HEK293 (cell line): Measurements from ENCODE around the gene FRMD4B.
A peak's percentile ranks its signal among the peaks of the same experiment; 100 is the strongest.

Source experiments
- CTCF ChIA-PET: fragments of 350-600 bp; formaldehyde crosslinking; extraction: SDS; loops from one replicate; lab custom pipeline; 2021; ENCODE audit warnings: antibody characterized with exemption; lab: Yijun Ruan, JAX
- POLR2A ChIA-PET: fragments of 300-600 bp; formaldehyde crosslinking; extraction: SDS; loops from one replicate; lab custom pipeline; 2020; ENCODE audit warnings: antibody characterized with exemption, inconsistent platforms; lab: Yijun Ruan, JAX
- H3K27ac ChIP-seq: fragments of 200-500 bp; sonication (Bioruptor generic); 2 replicates; pipeline ENCODE4 v1.5.1; 2014; ENCODE audit warnings: low read depth, low read length, control low read depth, inconsistent platforms; ENCODE audit errors: extremely low read depth
- H3K36me3 ChIP-seq, 2 experiments: fragments of 200-500 bp in 1 of 2; sonication (Bioruptor generic) in 1 of 2; 1 replicate in 1 of 2; 2 replicates in 1 of 2; pipeline ENCODE4 v1.5.1; 2014 to 2017; ENCODE audit warnings: inconsistent platforms in 2 of 2, low read length in 2 of 2; ENCODE audit not compliant: control insufficient read depth in 2 of 2, insufficient read depth in 1 of 2
- H3K4me1 ChIP-seq: fragments of 200-500 bp; sonication (Bioruptor generic); 2 replicates; pipeline ENCODE4 v1.5.1; 2014; ENCODE audit warnings: mild to moderate bottlenecking, low read length, inconsistent platforms; ENCODE audit not compliant: control insufficient read depth, insufficient read depth
- H3K4me3 ChIP-seq: 2 replicates; pipeline ENCODE4 v1.5.1; 2011; ENCODE audit warnings: low read depth, mild to moderate bottlenecking, control low read depth, low read length, moderate library complexity
- H3K9me3 ChIP-seq: fragments of 200-500 bp; sonication (Bioruptor generic); 2 replicates; pipeline ENCODE4 v1.5.1; 2014; ENCODE audit warnings: low read depth, low read length, inconsistent platforms; ENCODE audit not compliant: control insufficient read depth, insufficient read depth
- HOXA7 ChIP-seq: sonication (generic); formaldehyde crosslinking; IDR thresholded peaks from 2 replicates; pipeline ENCODE4 v1.8.1; 2022; ENCODE audit warnings: missing genetic modification reagents, borderline replicate concordance
- HOXD13 ChIP-seq: sonication (generic); formaldehyde crosslinking; IDR thresholded peaks from 2 replicates; pipeline ENCODE4 v1.8.0; 2022; ENCODE audit warnings: missing genetic modification reagents, borderline replicate concordance
- OSR2 ChIP-seq: fragments of 450-650 bp; formaldehyde crosslinking; IDR thresholded peaks from 2 replicates; pipeline ENCODE4 v1.5.1; 2016; ENCODE audit warnings: missing biosample characterization, missing genetic modification characterization
- REST ChIP-seq: fragments of 450-650 bp; formaldehyde crosslinking; IDR thresholded peaks from 2 replicates; pipeline ENCODE4 v1.5.1; 2016; ENCODE audit warnings: missing biosample characterization, missing genetic modification characterization
- SCRT1 ChIP-seq: fragments of 450-650 bp; formaldehyde crosslinking; IDR thresholded peaks from 2 replicates; pipeline ENCODE4 v1.5.1; 2016; ENCODE audit warnings: missing biosample characterization, missing genetic modification characterization, borderline replicate concordance
- SCRT2 ChIP-seq: fragments of 450-650 bp; formaldehyde crosslinking; IDR thresholded peaks from 2 replicates; pipeline ENCODE4 v1.5.1; 2016; ENCODE audit warnings: missing biosample characterization, missing genetic modification characterization
- SP3 ChIP-seq: fragments of 450-650 bp; formaldehyde crosslinking; IDR thresholded peaks from 2 replicates; pipeline ENCODE4 v1.5.1; 2016; ENCODE audit warnings: missing biosample characterization, missing genetic modification characterization
- SP7 ChIP-seq: fragments of 450-650 bp; formaldehyde crosslinking; IDR thresholded peaks from 2 replicates; pipeline ENCODE4 v1.5.1; 2016; ENCODE audit warnings: missing biosample characterization, missing genetic modification characterization
- YY1 ChIP-seq: fragments of 450-650 bp; formaldehyde crosslinking; IDR thresholded peaks from 2 replicates; pipeline ENCODE4 v1.5.1; 2018; ENCODE audit warnings: missing biosample characterization, missing genetic modification characterization
- ZBTB1 ChIP-seq: fragments of 450-650 bp; formaldehyde crosslinking; IDR thresholded peaks from 2 replicates; pipeline ENCODE4 v1.5.1; 2016; ENCODE audit warnings: missing biosample characterization, missing genetic modification characterization
- ZIC2 ChIP-seq: fragments of 450-650 bp; formaldehyde crosslinking; IDR thresholded peaks from 2 replicates; pipeline ENCODE4 v1.5.1; 2016; ENCODE audit warnings: missing biosample characterization, missing genetic modification characterization
- ZNF121 ChIP-seq: fragments of 450-650 bp; formaldehyde crosslinking; IDR thresholded peaks from 2 replicates; pipeline ENCODE4 v1.5.1; 2016; ENCODE audit warnings: missing biosample characterization, missing genetic modification characterization
- ZNF24 ChIP-seq: fragments of 450-650 bp; formaldehyde crosslinking; IDR thresholded peaks from 2 replicates; pipeline ENCODE4 v1.5.1; 2016; ENCODE audit warnings: missing biosample characterization, missing genetic modification characterization
- ZNF350 ChIP-seq: fragments of 450-650 bp; formaldehyde crosslinking; IDR thresholded peaks from 2 replicates; pipeline ENCODE4 v1.5.0; 2017; ENCODE audit warnings: missing biosample characterization, mild to moderate bottlenecking, missing genetic modification characterization
- ZNF398 ChIP-seq: fragments of 450-650 bp; formaldehyde crosslinking; IDR thresholded peaks from 2 replicates; pipeline ENCODE4 v1.5.1; 2017; ENCODE audit warnings: missing biosample characterization, missing genetic modification characterization
- ZNF48 ChIP-seq: fragments of 450-650 bp; formaldehyde crosslinking; IDR thresholded peaks from 2 replicates; pipeline ENCODE4 v1.5.1; 2016; ENCODE audit warnings: missing biosample characterization, missing genetic modification characterization
- ZNF513 ChIP-seq: fragments of 450-650 bp; IDR thresholded peaks from 2 replicates; pipeline ENCODE4 v1.5.1; 2018; ENCODE audit warnings: missing biosample characterization, missing genetic modification characterization
- ZNF514 ChIP-seq: fragments of 450-650 bp; formaldehyde crosslinking; IDR thresholded peaks from 2 replicates; pipeline ENCODE4 v1.5.1; 2016; ENCODE audit warnings: missing biosample characterization, missing genetic modification characterization
- ZNF529 ChIP-seq: fragments of 450-650 bp; formaldehyde crosslinking; IDR thresholded peaks from 2 replicates; pipeline ENCODE4 v1.5.1; 2017; ENCODE audit warnings: missing genetic modification characterization, missing biosample characterization; ENCODE audit not compliant: insufficient replicate concordance
- ZNF571 ChIP-seq: fragments of 450-650 bp; formaldehyde crosslinking; IDR thresholded peaks from 2 replicates; pipeline ENCODE4 v1.5.0; 2017; ENCODE audit warnings: missing biosample characterization, missing genetic modification characterization
- ZNF629 ChIP-seq: fragments of 450-650 bp; formaldehyde crosslinking; IDR thresholded peaks from 2 replicates; pipeline ENCODE4 v1.5.1; 2017; ENCODE audit warnings: missing biosample characterization, missing genetic modification characterization
- ZNF768 ChIP-seq: fragments of 450-650 bp; formaldehyde crosslinking; IDR thresholded peaks from 2 replicates; pipeline ENCODE4 v1.5.1; 2018; ENCODE audit warnings: missing biosample characterization, mild to moderate bottlenecking, missing genetic modification characterization
- ZNF776 ChIP-seq: fragments of 450-650 bp; formaldehyde crosslinking; IDR thresholded peaks from 2 replicates; pipeline ENCODE4 v1.5.0; 2017; ENCODE audit warnings: missing biosample characterization, missing genetic modification characterization, borderline replicate concordance
- ZNF843 ChIP-seq: fragments of 450-650 bp; formaldehyde crosslinking; IDR thresholded peaks from 2 replicates; pipeline ENCODE4 v1.5.1; 2016; ENCODE audit warnings: missing biosample characterization, missing genetic modification characterization
- ZSCAN18 ChIP-seq: fragments of 450-650 bp; formaldehyde crosslinking; IDR thresholded peaks from 2 replicates; pipeline ENCODE4 v1.5.1; 2016; ENCODE audit warnings: missing biosample characterization, missing genetic modification characterization

The FRMD4B gene

GRCh38 chr3:69137412-69137811 lies 248.5 kb downstream of the FRMD4B start (continued):
- TF ChIP-seq YY1 (tag by site-specific recombination) (no peak), ZNF398 (tag by site-specific recombination) (peak; percentile 11; the same call in 1 of the 2 replicates), OSR2 (tag by site-specific recombination) (no peak), HOXD13 (CRISPR knock-in tag) (no peak), ZNF513 (tag by site-specific recombination) (no peak), ZNF350 (tag by site-specific recombination) (no peak), SP7 (tag by site-specific recombination) (no peak)

GRCh38 chr3:69137005-69137404 lies 248.9 kb downstream of the FRMD4B start:
- Histone ChIP-seq H3K9me3 (no peaks in the 10 kb centered on the region), H3K4me1 (no peaks in the 10 kb centered on the region), H3K36me3 (no peaks in the 10 kb centered on the region), H3K4me3 (no peak overlapping the region), H3K27ac (no peak overlapping the region)
- TF ChIP-seq ZNF571 (tag by site-specific recombination) (no peak), ZNF121 (tag by site-specific recombination) (no peak), ZNF776 (tag by site-specific recombination) (no peak), ZNF768 (tag by site-specific recombination) (no peak), SCRT1 (tag by site-specific recombination) (no peak), ZNF843 (no peak), ZIC2 (tag by site-specific recombination) (no peak), SP3 (no peak), SCRT2 (tag by site-specific recombination) (no peak), ZNF629 (tag by site-specific recombination) (no peak), ZSCAN18 (tag by site-specific recombination) (no peak), ZNF24 (tag by site-specific recombination) (no peak), ZBTB1 (no peak), HOXA7 (CRISPR knock-in tag) (no peak), ZNF514 (tag by site-specific recombination) (no peak), REST (no peak), ZNF529 (tag by site-specific recombination) (no peak), ZNF48 (no peak)
- ChIA-PET POLR2A (no interaction called here), CTCF (interaction anchor here (0.7 to 0.9 kb wide), 2 partner anchors 8 to 16 kb away, joined by 3 to 4 read pairs; no protein-coding TSS in a partner anchor)
